CD4-positive, alpha-beta memory T cell (primary cell): Measurements from ENCODE around the gene MYDGF. TPM values are rescaled to one million over a fixed set of nuclear protein-coding genes. Genes with fewer than 3 reads are reported as not detected.

Experiments used
- CTCF ChIA-PET: fragments of 350-600 bp; sonication (Branson Sonifier 250); formaldehyde crosslinking; loops from one replicate; lab custom pipeline; 2021; ENCODE audit warnings: inconsistent platforms; ENCODE audit not compliant: partially characterized antibody; lab: Charles Lee
- POLR2A ChIA-PET: fragments of 350-600 bp; sonication (Branson Sonifier 250); formaldehyde crosslinking; loops from one replicate; lab custom pipeline; 2021; ENCODE audit not compliant: partially characterized antibody; lab: Charles Lee
- DNase-seq, 5 donors: peaks; one replicate each; pipeline versions ENCODE4 v3.0.0 to v3.0.0-alpha.2; 2020 to 2022; ENCODE audit warnings: mixed read lengths in 1 of 5
- H3K27ac ChIP-seq: one replicate; pipeline ENCODE4 v1.7.0; 2013; ENCODE audit warnings: low read depth, low read length
- H3K27me3 ChIP-seq: 2 replicates; pipeline ENCODE4 v1.7.0; 2013; ENCODE audit warnings: mild to moderate bottlenecking, low read length, moderate library complexity; ENCODE audit not compliant: insufficient read depth
- H3K36me3 ChIP-seq: 2 replicates; pipeline ENCODE4 v1.7.0; 2013; ENCODE audit warnings: mild to moderate bottlenecking, low read length, moderate library complexity; ENCODE audit not compliant: insufficient read depth
- H3K4me1 ChIP-seq: 2 replicates; pipeline ENCODE4 v1.7.0; 2013; ENCODE audit warnings: mild to moderate bottlenecking, low read length, moderate library complexity; ENCODE audit not compliant: insufficient read depth
- H3K4me3 ChIP-seq, 2 donors: one replicate each; pipeline ENCODE4 v1.7.0; 2013; ENCODE audit warnings: low read length in 2 of 2, mild to moderate bottlenecking in 1 of 2
- H3K9me3 ChIP-seq, 2 donors: one replicate each; pipeline ENCODE4 v1.7.0; 2013; ENCODE audit warnings: low read length in 2 of 2, control low read depth in 1 of 2; ENCODE audit not compliant: control insufficient read depth in 1 of 2
- H3K27ac Mint-ChIP-seq, 7 donors: one replicate each; pipeline ENCODE4 v1.8.0; 2020 to 2021; ENCODE audit warnings: mixed read lengths in 7 of 7, mild to moderate bottlenecking in 6 of 7, inconsistent platforms in 3 of 7, moderate library complexity in 3 of 7
- H3K27me3 Mint-ChIP-seq, 2 donors: one replicate each; pipeline ENCODE4 v1.8.0; 2020 to 2021; ENCODE audit warnings: mixed read lengths in 2 of 2
- H3K36me3 Mint-ChIP-seq, 2 donors: one replicate each; pipeline ENCODE4 v1.8.0; 2020 to 2021; ENCODE audit warnings: mixed read lengths in 2 of 2, inconsistent platforms in 1 of 2, mild to moderate bottlenecking in 1 of 2
- H3K4me1 Mint-ChIP-seq, 4 donors: one replicate each; pipeline ENCODE4 v1.8.0; 2020 to 2021; ENCODE audit warnings: mixed read lengths in 4 of 4, mild to moderate bottlenecking in 1 of 4
- H3K4me3 Mint-ChIP-seq, 8 donors: one replicate each; pipeline ENCODE4 v1.8.0; 2020 to 2021; ENCODE audit warnings: mixed read lengths in 8 of 8, mild to moderate bottlenecking in 7 of 8, moderate library complexity in 6 of 8, inconsistent platforms in 3 of 8
- H3K9me3 Mint-ChIP-seq, 8 donors: one replicate each; pipeline ENCODE4 v1.8.0; 2020 to 2021; ENCODE audit warnings: mixed read lengths in 8 of 8, mild to moderate bottlenecking in 5 of 8, inconsistent platforms in 3 of 8, moderate library complexity in 1 of 8
- intact Hi-C: fragments of 100-400 bp; cut with micrococcal nuclease; formaldehyde crosslinking; loops from one replicate; pipeline ENCODE4 v1.15.1; 2023
- polyA plus RNA-seq, 2 donors: library from polyadenylated mRNA; unstranded; fragments of 300-500 nt; fragmentation: Illumina TruSeq; gene quantifications; one replicate each; pipeline ENCODE4 v1.2.3, GENCODE V29; 2021
- total RNA-seq, 2 experiments: library from RNA; stranded (reverse); gene quantifications; one replicate each; pipeline ENCODE4 v1.2.3, GENCODE V29; 2021

The MYDGF gene
- total and polyA plus RNA-seq, 4 experiments from 2014 or later: 43.0 to 199 (median 87.2) TPM

- Histone ChIP-seq H3K27me3 (no peaks in the 10 kb centered on the region), H3K4me1 (no peaks in the 10 kb centered on the region), H3K27ac (no peak overlapping the region), H3K4me3 (no peak overlapping the region), H3K9me3 (no peaks in the 10 kb centered on the region), H3K36me3 (peaks cover 56% of the 10 kb centered on the region)
- H3K4me1 Mint-ChIP-seq: no peaks in the 10 kb centered on the region
- no peak overlapping the region for H3K4me3 Mint-ChIP-seq
- H3K27ac Mint-ChIP-seq: no peak overlapping the region
- POLR2A ChIA-PET: no interaction called here
- peaks cover 21 to 61% of the 10 kb centered on the region in 2 donors for H3K36me3 Mint-ChIP-seq
- intact Hi-C loops: no loop called here
- no peak for DNase-seq
- H3K27me3 Mint-ChIP-seq: no peaks in the 10 kb centered on the region
- CTCF ChIA-PET: no interaction called here
- H3K9me3 Mint-ChIP-seq: no peaks in the 10 kb centered on the region
Observed at GRCh38 chr19:4692251-4693077, 22.3 kb upstream of the MYDGF start.

- Mint-ChIP-seq H3K27me3 (no peaks in the 10 kb centered on the region), H3K4me3 (no peak overlapping the region), H3K9me3 (no peaks in the 10 kb centered on the region), H3K4me1 (no peaks in the 10 kb centered on the region), H3K27ac (no peak overlapping the region), H3K36me3 (peaks cover 21 to 61% of the 10 kb centered on the region in 2 donors)
- H3K9me3 ChIP-seq: no peaks in the 10 kb centered on the region
- H3K4me3 ChIP-seq: no peak overlapping the region
- no peaks in the 10 kb centered on the region for H3K4me1 ChIP-seq
- H3K27me3 ChIP-seq: no peaks in the 10 kb centered on the region
- intact Hi-C loops: no loop called here
- POLR2A ChIA-PET: no interaction called here
- CTCF ChIA-PET: no interaction called here
- H3K27ac ChIP-seq: no peak overlapping the region
- no peak for DNase-seq
- H3K36me3 ChIP-seq: peaks cover 54% of the 10 kb centered on the region
Observed at GRCh38 chr19:4691373-4691772, 21.2 kb upstream of the MYDGF start.

GRCh38 chr19:4690361-4690760, 20.2 kb upstream of the MYDGF start:
- no peaks in the 10 kb centered on the region for H3K27me3 ChIP-seq
- no peak overlapping the region for H3K27ac ChIP-seq
- H3K9me3 ChIP-seq: no peaks in the 10 kb centered on the region
- ChIA-PET POLR2A (no interaction called here), CTCF (no interaction called here)
- H3K4me1 ChIP-seq: no peaks in the 10 kb centered on the region
- Mint-ChIP-seq H3K4me3 (no peak overlapping the region), H3K27me3 (no peaks in the 10 kb centered on the region), H3K9me3 (no peaks in the 10 kb centered on the region), H3K36me3 (peaks cover 21 to 60% of the 10 kb centered on the region in 2 donors), H3K27ac (peak overlapping the region in 1 of 7 donors; percentile 32), H3K4me1 (no peaks in the 10 kb centered on the region)
- intact Hi-C loops: no loop called here
- peaks cover 52% of the 10 kb centered on the region for H3K36me3 ChIP-seq
- no peak for DNase-seq
- H3K4me3 ChIP-seq: no peak overlapping the region

- H3K27ac ChIP-seq: no peak overlapping the region
- CTCF ChIA-PET: no interaction called here
- H3K27me3 Mint-ChIP-seq: no peaks in the 10 kb centered on the region
- H3K4me3 Mint-ChIP-seq: no peak overlapping the region
- no peaks in the 10 kb centered on the region for H3K9me3 ChIP-seq
- no peaks in the 10 kb centered on the region for H3K27me3 ChIP-seq
- H3K27ac Mint-ChIP-seq: no peak overlapping the region
- POLR2A ChIA-PET: no interaction called here
- peaks cover 43% of the 10 kb centered on the region for H3K36me3 ChIP-seq
- H3K4me1 ChIP-seq: no peaks in the 10 kb centered on the region
- DNase-seq: peak in 1 of 5 donors; percentile 37
- no peaks in the 10 kb centered on the region for H3K9me3 Mint-ChIP-seq
- intact Hi-C loops: no loop called here
- H3K4me1 Mint-ChIP-seq: no peaks in the 10 kb centered on the region
- no peak overlapping the region for H3K4me3 ChIP-seq
- H3K36me3 Mint-ChIP-seq: peaks cover 21 to 57% of the 10 kb centered on the region in 2 donors
Observed at GRCh38 chr19:4689403-4689802, 19.3 kb upstream of the MYDGF start.

GRCh38 chr19:4688587-4688986, 18.4 kb upstream of the MYDGF start:
- no peaks in the 10 kb centered on the region for H3K4me1 Mint-ChIP-seq
- no peaks in the 10 kb centered on the region for H3K27me3 ChIP-seq
- no peaks in the 10 kb centered on the region for H3K9me3 Mint-ChIP-seq
- DNase-seq: peak in 1 of 5 donors; percentile 8
- H3K27ac ChIP-seq: no peak overlapping the region
- no peak overlapping the region for H3K27ac Mint-ChIP-seq
- ChIA-PET CTCF (no interaction called here), POLR2A (interaction anchor here (0.5 kb wide), 1 partner anchor 44 kb away, joined by 3 read pairs; no protein-coding TSS in a partner anchor)
- H3K9me3 ChIP-seq: no peaks in the 10 kb centered on the region
- H3K4me3 Mint-ChIP-seq: no peak overlapping the region
- H3K4me1 ChIP-seq: no peaks in the 10 kb centered on the region
- peaks cover 42% of the 10 kb centered on the region for H3K36me3 ChIP-seq
- H3K4me3 ChIP-seq: no peak overlapping the region
- intact Hi-C loops: no loop called here
- H3K27me3 Mint-ChIP-seq: no peaks in the 10 kb centered on the region
- peaks cover 23 to 57% of the 10 kb centered on the region in 2 donors for H3K36me3 Mint-ChIP-seq

- intact Hi-C loops: no loop called here
- Mint-ChIP-seq H3K4me1 (no peaks in the 10 kb centered on the region), H3K27me3 (no peaks in the 10 kb centered on the region), H3K27ac (no peak overlapping the region), H3K36me3 (peaks cover 21 to 51% of the 10 kb centered on the region in 2 donors), H3K4me3 (no peak overlapping the region), H3K9me3 (no peaks in the 10 kb centered on the region)
- Histone ChIP-seq H3K4me3 (no peak overlapping the region), H3K36me3 (peaks cover 36% of the 10 kb centered on the region), H3K27me3 (no peaks in the 10 kb centered on the region), H3K4me1 (no peaks in the 10 kb centered on the region), H3K27ac (no peak overlapping the region), H3K9me3 (no peaks in the 10 kb centered on the region)
- ChIA-PET POLR2A (no interaction called here), CTCF (no interaction called here)
- peak in 1 of 5 donors; percentile 5 for DNase-seq
Observed at GRCh38 chr19:4687396-4687795, 17.3 kb upstream of the MYDGF start.

- no peak for DNase-seq
- H3K4me1 Mint-ChIP-seq: no peaks in the 10 kb centered on the region
- POLR2A ChIA-PET: no interaction called here
- CTCF ChIA-PET: no interaction called here
- H3K27me3 Mint-ChIP-seq: no peaks in the 10 kb centered on the region
- Histone ChIP-seq H3K27me3 (no peaks in the 10 kb centered on the region), H3K36me3 (peaks cover 40% of the 10 kb centered on the region), H3K4me3 (no peak overlapping the region), H3K9me3 (no peaks in the 10 kb centered on the region), H3K27ac (no peak overlapping the region), H3K4me1 (no peaks in the 10 kb centered on the region)
- intact Hi-C loops: no loop called here
- H3K9me3 Mint-ChIP-seq: no peaks in the 10 kb centered on the region
- H3K27ac Mint-ChIP-seq: no peak overlapping the region
- no peak overlapping the region for H3K4me3 Mint-ChIP-seq
- H3K36me3 Mint-ChIP-seq: peaks cover 17 to 48% of the 10 kb centered on the region in 2 donors
Observed at GRCh38 chr19:4686700-4687099, 16.6 kb upstream of the MYDGF start.
